ENCODE results near the gene SIDT2. TPM values are rescaled to one million over a fixed set of nuclear protein-coding genes. Genes with fewer than 3 reads are reported as not detected.

Gene SIDT2
- total and polyA plus RNA-seq, 2 of the 4 experiments (the other 2 are of a cell fraction) = 7.3 to 30.3 TPM

DNA sequence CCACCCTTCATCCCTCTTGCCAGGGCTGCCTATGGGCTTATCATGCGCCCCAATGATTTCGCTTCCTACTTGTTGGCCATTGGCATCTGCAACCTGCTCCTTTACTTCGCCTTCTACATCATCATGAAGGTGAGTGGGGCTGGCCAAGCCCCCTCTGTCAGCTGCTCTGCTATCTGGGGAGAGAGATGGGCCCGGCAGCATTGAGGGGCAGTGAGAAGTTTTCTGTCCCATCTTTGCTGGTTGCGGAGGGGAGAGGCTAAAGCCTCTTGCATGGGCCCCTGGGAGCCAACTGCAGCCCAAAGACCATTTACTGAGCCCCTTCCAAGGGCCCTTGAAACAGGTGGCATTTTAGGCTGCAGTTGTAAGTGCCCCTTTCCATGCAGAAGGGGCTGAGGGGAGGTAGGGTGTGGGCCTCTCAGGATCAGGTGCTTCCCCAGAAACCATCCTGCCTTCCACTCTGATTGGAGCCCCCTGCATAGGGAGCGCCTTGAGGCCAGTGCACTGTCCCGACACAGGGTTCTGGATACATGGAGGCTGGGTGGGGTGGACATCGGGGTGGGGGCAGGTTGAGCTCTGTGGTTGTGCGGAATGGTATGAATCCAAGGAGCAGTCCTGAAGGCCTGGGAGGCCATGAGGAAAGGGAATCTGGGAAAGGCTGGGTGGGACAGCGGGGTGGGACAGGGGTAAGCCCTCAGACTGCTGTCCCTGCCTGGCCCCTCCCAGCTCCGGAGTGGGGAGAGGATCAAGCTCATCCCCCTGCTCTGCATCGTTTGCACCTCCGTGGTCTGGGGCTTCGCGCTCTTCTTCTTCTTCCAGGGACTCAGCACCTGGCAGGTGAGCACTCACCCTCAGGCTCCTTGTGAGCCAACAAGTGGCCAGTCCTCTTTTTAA lies 14.8 kb downstream of the SIDT2 start:
- ATAC-seq (ENCODE audit: low read depth) (no peak), DNase-seq (no peak)
- no peaks in the 10 kb centered on the region; the same call in 1 of the 2 replicates for H4K20me1 ChIP-seq (ENCODE audit: insufficient read depth, low read length)
- in situ Hi-C loops (cut with MboI; ENCODE audit: low sequenced_read_pairs) = no loop called here
- H2AK5ac ChIP-seq (ENCODE audit: low read depth, low read length) = peak overlapping the region; percentile 21; the same call in 1 of the 2 replicates
- no TSS peak for BruUV-seq (replicated peaks)
- peak overlapping the region; percentile 42 for H2AK9ac ChIP-seq (replicated peaks; ENCODE audit: low read depth, low read length, poor library complexity)
- 94% methylated on average over 4 of the region's 15 CpGs; no CpG with 5 or more reads in 1 of the 2 experiments for WGBS, 2 experiments (ENCODE audit: extremely low coverage in 2 of 2, insufficient read length in 1 of 2)
- H3K9ac ChIP-seq (ENCODE audit: low read depth, low read length) = no peak overlapping the region
- no peak overlapping the region for H3K56ac ChIP-seq (ENCODE audit: extremely low read depth, insufficient read depth, low read length)
- H3K9me3 ChIP-seq (ENCODE audit: control insufficient read depth, insufficient read depth, low read length) = no peaks in the 10 kb centered on the region
- no peak overlapping the region for H4K91ac ChIP-seq (ENCODE audit: insufficient read depth, low read depth, low read length)
- H3K27me3 ChIP-seq (ENCODE audit: control insufficient read depth, insufficient read depth, low read length) = no peaks in the 10 kb centered on the region
- peaks cover 6 to 18% of the 10 kb centered on the region in 2 experiments; a peak in 3 of 4 replicates for H3K79me1 ChIP-seq (ENCODE audit: low read depth in 1 of 2, low read length in 2 of 2)
- H3K4me3 ChIP-seq (ENCODE audit: insufficient read depth, low read depth, low read length) = no peak overlapping the region
- no peak overlapping the region for H3K4me2 ChIP-seq (ENCODE audit: low read depth, low read length)
- no peak overlapping the region for H3K14ac ChIP-seq (replicated peaks; ENCODE audit: low read depth, low read length)
- no peak overlapping the region for H4K8ac ChIP-seq (ENCODE audit: low read depth in 2 of 2, low read length in 2 of 2)
- dilution Hi-C loops (cut with HindIII; ENCODE audit: low sequenced_read_pairs, unreplicated experiment) = no loop called here
- H2BK20ac ChIP-seq (ENCODE audit: low read depth, low read length) = no peak overlapping the region
- H3K4ac ChIP-seq (ENCODE audit: low read depth, low read length) = no peak overlapping the region
- peaks cover 52% of the 10 kb centered on the region for H3K36me3 ChIP-seq (ENCODE audit: control insufficient read depth, insufficient read depth, low read length)
- no peak overlapping the region for H2AFZ ChIP-seq (replicated peaks; ENCODE audit: low read length, poor library complexity)
- ChIA-PET POLR2A (ENCODE audit: unreplicated experiment) (interaction anchor here (0.9 kb wide), 1 partner anchor 13 kb away, joined by 5 read pairs; no protein-coding TSS in a partner anchor), CTCF (interaction anchor here (0.6 kb wide), 1 partner anchor 455 kb away, joined by 8 read pairs; no protein-coding TSS in a partner anchor)
- no peak overlapping the region for H3K27ac ChIP-seq (ENCODE audit: insufficient read depth, low read length)
- intact Hi-C loops (cut with micrococcal nuclease) = no loop called here
- peaks cover 10% of the 10 kb centered on the region for H3K9me1 ChIP-seq (ENCODE audit: insufficient read depth, low read length)
- no peak overlapping the region for H2BK120ac ChIP-seq (ENCODE audit: low read depth, low read length)
- no peak overlapping the region for H2BK15ac ChIP-seq (ENCODE audit: low read depth, low read length)
- no peak overlapping the region for H2BK5ac ChIP-seq (ENCODE audit: low read depth, low read length, poor library complexity, severe bottlenecking)
- peaks cover 9% of the 10 kb centered on the region for H3K4me1 ChIP-seq (ENCODE audit: control insufficient read depth, insufficient read depth, low read length)
- H3K18ac ChIP-seq (ENCODE audit: low read depth, low read length) = no peak overlapping the region
- no peak overlapping the region for H3K23ac ChIP-seq (ENCODE audit: low read depth, low read length)
- no peak overlapping the region for H4K5ac ChIP-seq (ENCODE audit: low read depth, low read length)
- no peak for TF ChIP-seq RFX5 (IDR thresholded peaks at IDR 0.05; ENCODE audit: low read depth, low read length)
- TF ChIP-seq, protein P1, sequence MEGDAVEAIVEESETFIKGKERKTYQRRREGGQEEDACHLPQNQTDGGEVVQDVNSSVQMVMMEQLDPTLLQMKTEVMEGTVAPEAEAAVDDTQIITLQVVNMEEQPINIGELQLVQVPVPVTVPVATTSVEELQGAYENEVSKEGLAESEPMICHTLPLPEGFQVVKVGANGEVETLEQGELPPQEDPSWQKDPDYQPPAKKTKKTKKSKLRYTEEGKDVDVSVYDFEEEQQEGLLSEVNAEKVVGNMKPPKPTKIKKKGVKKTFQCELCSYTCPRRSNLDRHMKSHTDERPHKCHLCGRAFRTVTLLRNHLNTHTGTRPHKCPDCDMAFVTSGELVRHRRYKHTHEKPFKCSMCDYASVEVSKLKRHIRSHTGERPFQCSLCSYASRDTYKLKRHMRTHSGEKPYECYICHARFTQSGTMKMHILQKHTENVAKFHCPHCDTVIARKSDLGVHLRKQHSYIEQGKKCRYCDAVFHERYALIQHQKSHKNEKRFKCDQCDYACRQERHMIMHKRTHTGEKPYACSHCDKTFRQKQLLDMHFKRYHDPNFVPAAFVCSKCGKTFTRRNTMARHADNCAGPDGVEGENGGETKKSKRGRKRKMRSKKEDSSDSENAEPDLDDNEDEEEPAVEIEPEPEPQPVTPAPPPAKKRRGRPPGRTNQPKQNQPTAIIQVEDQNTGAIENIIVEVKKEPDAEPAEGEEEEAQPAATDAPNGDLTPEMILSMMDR (conservative IDR thresholded peaks at IDR 0.05; ENCODE audit: low read depth, low read length) = no peak
- no peak for TF ChIP-seq MAZ (IDR thresholded peaks at IDR 0.05; ENCODE audit: borderline replicate concordance, low read depth, low read length)
- no peak for TF ChIP-seq SMC3 (IDR thresholded peaks at IDR 0.05; ENCODE audit: low read depth, low read length)
- TF ChIP-seq MXI1 (IDR thresholded peaks at IDR 0.05; ENCODE audit: borderline replicate concordance, low read depth, low read length) = no peak
- TF ChIP-seq MAFK (IDR thresholded peaks at IDR 0.05; ENCODE audit: low read depth, low read length) = no peak
- no peak for TF ChIP-seq RAD21 (IDR thresholded peaks at IDR 0.05; ENCODE audit: low read length)
- TF ChIP-seq, protein P2, sequence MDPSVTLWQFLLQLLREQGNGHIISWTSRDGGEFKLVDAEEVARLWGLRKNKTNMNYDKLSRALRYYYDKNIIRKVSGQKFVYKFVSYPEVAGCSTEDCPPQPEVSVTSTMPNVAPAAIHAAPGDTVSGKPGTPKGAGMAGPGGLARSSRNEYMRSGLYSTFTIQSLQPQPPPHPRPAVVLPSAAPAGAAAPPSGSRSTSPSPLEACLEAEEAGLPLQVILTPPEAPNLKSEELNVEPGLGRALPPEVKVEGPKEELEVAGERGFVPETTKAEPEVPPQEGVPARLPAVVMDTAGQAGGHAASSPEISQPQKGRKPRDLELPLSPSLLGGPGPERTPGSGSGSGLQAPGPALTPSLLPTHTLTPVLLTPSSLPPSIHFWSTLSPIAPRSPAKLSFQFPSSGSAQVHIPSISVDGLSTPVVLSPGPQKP (IDR thresholded peaks at IDR 0.05; ENCODE audit: borderline replicate concordance, low read depth, low read length) = no peak
- TF ChIP-seq RCOR1 (IDR thresholded peaks at IDR 0.05; ENCODE audit: insufficient replicate concordance, low read length) = no peak
- TF ChIP-seq, protein P3, sequence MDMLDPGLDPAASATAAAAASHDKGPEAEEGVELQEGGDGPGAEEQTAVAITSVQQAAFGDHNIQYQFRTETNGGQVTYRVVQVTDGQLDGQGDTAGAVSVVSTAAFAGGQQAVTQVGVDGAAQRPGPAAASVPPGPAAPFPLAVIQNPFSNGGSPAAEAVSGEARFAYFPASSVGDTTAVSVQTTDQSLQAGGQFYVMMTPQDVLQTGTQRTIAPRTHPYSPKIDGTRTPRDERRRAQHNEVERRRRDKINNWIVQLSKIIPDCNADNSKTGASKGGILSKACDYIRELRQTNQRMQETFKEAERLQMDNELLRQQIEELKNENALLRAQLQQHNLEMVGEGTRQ (IDR thresholded peaks at IDR 0.05; ENCODE audit: low read depth, low read length) = no peak
- TF ChIP-seq NFE2L2 (IDR thresholded peaks at IDR 0.05; ENCODE audit: low read depth, low read length) = no peak
- TF ChIP-seq CEBPB (IDR thresholded peaks at IDR 0.05; ENCODE audit: low read depth, low read length) = no peak
- TF ChIP-seq CHD1 (IDR thresholded peaks at IDR 0.05; ENCODE audit: low read depth, low read length) = no peak
- no peak for TF ChIP-seq POLR2A (IDR thresholded peaks at IDR 0.05; ENCODE audit: low read depth, low read length)
